M059J (cell line): ENCODE data around the gene UBAC1. TPM values are rescaled to one million over a fixed set of nuclear protein-coding genes. Genes with fewer than 3 reads are reported as not detected.

ENCODE experiments used
- DNase-seq: peaks from one replicate; pipeline ENCODE4 v3.0.0-alpha.2; 2012; ENCODE audit warnings: low read depth
- total RNA-seq: library from RNA; depleted of rRNA; stranded (reverse); fragments of >200 nt; shearing (Covaris generic); gene quantifications from 2 replicates; pipeline ENCODE4 v1.2.3, GENCODE V29; 2014; rRNA removed

Gene UBAC1
- 49.6 and 54.6 TPM in 2 replicates for total RNA-seq

GRCh38 chr9:135961277-135961715, at the start of gene UBAC1:
Gene UBAC1, minus strand, starts transcription at chr9:135961373. Its CDS starts 211 bp downstream, at chr9:135961162.
- DNase-seq: peak; percentile 91

GRCh38 chr9:136010615-136011361, 49.6 kb upstream of the UBAC1 start:
- DNase-seq: no peak

GRCh38 chr9:136010176-136010575, 49.0 kb upstream of the UBAC1 start:
- DNase-seq: no peak

- no peak for DNase-seq
These were observed 48.3 kb upstream of the UBAC1 start for GRCh38 chr9:136009516-136009915.

GRCh38 chr9:136008693-136008997, 47.5 kb upstream of the UBAC1 start:
- no peak for DNase-seq

- peak; percentile 79 for DNase-seq
These were observed 46.9 kb upstream of the UBAC1 start for GRCh38 chr9:136007934-136008692.

- DNase-seq: no peak
These were observed 46.2 kb upstream of the UBAC1 start for GRCh38 chr9:136007276-136007933.

GRCh38 chr9:136006169-136006568, 45.0 kb upstream of the UBAC1 start:
- DNase-seq: no peak

GRCh38 chr9:136004712-136005111, 43.5 kb upstream of the UBAC1 start:
- no peak for DNase-seq

- DNase-seq: no peak
These were observed 43.0 kb upstream of the UBAC1 start for GRCh38 chr9:136004219-136004618.

- no peak for DNase-seq
These were observed 42.4 kb upstream of the UBAC1 start for GRCh38 chr9:136003411-136004218.

- no peak for DNase-seq
These were observed 41.7 kb upstream of the UBAC1 start for GRCh38 chr9:136002881-136003280.

- no peak for DNase-seq
These were observed 41.0 kb upstream of the UBAC1 start for GRCh38 chr9:136002215-136002614.

- DNase-seq: peak; percentile 15
These were observed 40.1 kb upstream of the UBAC1 start for GRCh38 chr9:136001231-136001630.

- DNase-seq: no peak
These were observed 37.4 kb upstream of the UBAC1 start for GRCh38 chr9:135998410-135999071.

GRCh38 chr9:135998016-135998380, 36.8 kb upstream of the UBAC1 start:
- DNase-seq: no peak

GRCh38 chr9:135997090-135998015, 36.2 kb upstream of the UBAC1 start:
- no peak for DNase-seq

GRCh38 chr9:135995816-135996215, 34.6 kb upstream of the UBAC1 start:
- no peak for DNase-seq

- DNase-seq: no peak
These were observed 33.5 kb upstream of the UBAC1 start for GRCh38 chr9:135994501-135995192.
